GM18517 (cell line): Measurements from ENCODE around the gene RASGRF1.
A peak's percentile ranks its signal among the peaks of the same experiment; 100 is the strongest.
"Not testable (repeated sequence)": the region's sequence is repeated elsewhere in the genome, so short reads cannot be mapped to it uniquely, and the experiment has no call there.

Experiments
- ATAC-seq: cut with Tn5 transposase; IDR thresholded peaks from one replicate; pipeline ENCODE4 v1.9.1; 2021; ENCODE audit warnings: mild to moderate bottlenecking, moderate library complexity; ENCODE audit not compliant: unreplicated experiment

RASGRF1 gene

GRCh38 chr15:79015416-79015815, 75.2 kb downstream of the RASGRF1 start:
- no peak for ATAC-seq

- no peak for ATAC-seq
These were observed 80.3 kb downstream of the RASGRF1 start for GRCh38 chr15:79010278-79010677.

- ATAC-seq = no peak
These were observed 81.2 kb downstream of the RASGRF1 start for GRCh38 chr15:79009379-79009778.

DNA sequence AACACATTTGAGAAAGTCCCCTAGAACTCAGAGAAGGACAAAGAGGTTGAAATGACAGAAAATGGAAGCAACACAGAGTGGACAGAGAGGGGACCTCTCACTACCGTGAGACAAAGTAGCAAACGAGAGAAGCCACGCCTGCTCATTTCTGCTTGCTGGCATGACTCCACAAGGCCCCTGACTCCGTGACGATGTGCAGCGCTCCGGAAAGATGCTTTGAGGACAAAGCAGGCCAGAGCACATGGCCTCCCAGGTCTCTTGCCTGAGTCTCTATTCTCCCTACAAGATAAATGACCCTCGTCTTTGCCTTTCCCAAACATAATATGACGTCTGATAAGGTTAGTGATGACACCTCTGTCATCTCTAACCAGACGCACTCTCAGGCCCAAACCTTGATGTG, 81.9 kb downstream of the RASGRF1 start:
- no peak for ATAC-seq

- no peak for ATAC-seq
These were observed 83.5 kb downstream of the RASGRF1 start for GRCh38 chr15:79007066-79007465.

DNA sequence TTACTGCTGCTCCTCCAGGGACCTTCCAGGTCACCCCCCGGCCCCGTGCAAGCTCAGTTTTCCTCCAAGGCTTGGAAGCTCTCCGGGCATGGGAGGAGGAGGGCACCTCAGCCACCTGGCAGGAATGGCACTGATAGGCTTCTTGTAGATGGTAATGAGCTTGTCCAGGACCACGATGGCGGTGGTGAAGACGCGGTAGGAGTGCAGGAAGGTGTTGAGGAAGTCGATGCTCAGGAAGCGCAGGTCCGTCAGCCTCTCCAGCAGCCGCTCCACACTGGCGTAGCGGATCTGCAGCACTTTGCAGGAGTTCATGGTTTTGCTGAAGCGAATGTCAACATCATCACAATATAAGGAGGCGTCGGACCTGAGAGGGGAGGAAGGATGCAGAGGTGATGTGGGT, 84.5 kb downstream of the RASGRF1 start:
- no peak for ATAC-seq

DNA sequence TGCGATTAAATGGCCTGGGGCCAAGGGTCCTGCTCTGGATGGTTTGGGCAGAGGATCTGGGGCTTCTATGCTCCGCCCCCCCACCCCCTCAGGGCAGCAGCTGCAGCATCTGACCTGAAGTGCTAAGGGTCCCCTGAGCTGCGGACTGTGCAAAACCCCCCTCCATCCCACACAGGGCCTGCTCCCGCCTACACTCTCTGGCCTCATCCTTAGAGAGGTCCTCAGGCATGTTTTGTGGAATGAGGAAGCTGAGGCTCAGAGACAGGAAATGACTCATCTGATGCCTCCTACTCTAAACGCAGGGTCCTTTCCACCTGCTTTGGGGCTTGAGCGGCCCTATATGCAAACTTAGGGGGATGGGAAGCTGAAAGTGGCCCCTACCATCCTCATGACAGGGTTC, 86.2 kb downstream of the RASGRF1 start:
- ATAC-seq = peak; percentile 92

DNA sequence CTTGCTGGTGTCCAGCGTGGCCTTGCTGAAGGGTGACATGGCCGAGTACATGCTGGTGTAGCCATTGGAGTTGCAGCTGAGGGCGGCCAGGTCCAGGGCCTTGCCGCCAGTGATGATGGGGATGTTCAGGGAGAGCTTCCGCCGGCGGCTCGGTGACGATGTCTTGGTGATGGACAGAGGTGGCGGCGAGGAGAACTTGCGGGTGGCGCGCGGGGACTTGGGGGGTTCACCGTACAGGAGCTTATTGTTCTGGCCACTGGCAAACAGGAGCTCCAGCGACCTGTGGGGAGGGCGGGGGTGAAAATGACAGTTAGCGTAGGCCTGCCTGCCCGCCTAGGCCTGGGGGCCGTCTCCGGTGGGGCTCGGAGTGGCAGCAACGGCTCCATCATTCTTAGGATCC, 86.7 kb downstream of the RASGRF1 start:
- ATAC-seq = no peak

- no peak for ATAC-seq
These were observed 87.3 kb downstream of the RASGRF1 start for GRCh38 chr15:79003301-79003700.

- no peak for ATAC-seq
These were observed 88.0 kb downstream of the RASGRF1 start for GRCh38 chr15:79002581-79002980.

GRCh38 chr15:78999636-79000035, 90.9 kb downstream of the RASGRF1 start:
- ATAC-seq = no peak

GRCh38 chr15:78998526-78998925, 92.1 kb downstream of the RASGRF1 start:
- no peak for ATAC-seq

- no peak for ATAC-seq
These were observed 92.5 kb downstream of the RASGRF1 start for GRCh38 chr15:78997981-78998499.

- ATAC-seq = no peak
These were observed 93.7 kb downstream of the RASGRF1 start for GRCh38 chr15:78996894-78997275.

DNA sequence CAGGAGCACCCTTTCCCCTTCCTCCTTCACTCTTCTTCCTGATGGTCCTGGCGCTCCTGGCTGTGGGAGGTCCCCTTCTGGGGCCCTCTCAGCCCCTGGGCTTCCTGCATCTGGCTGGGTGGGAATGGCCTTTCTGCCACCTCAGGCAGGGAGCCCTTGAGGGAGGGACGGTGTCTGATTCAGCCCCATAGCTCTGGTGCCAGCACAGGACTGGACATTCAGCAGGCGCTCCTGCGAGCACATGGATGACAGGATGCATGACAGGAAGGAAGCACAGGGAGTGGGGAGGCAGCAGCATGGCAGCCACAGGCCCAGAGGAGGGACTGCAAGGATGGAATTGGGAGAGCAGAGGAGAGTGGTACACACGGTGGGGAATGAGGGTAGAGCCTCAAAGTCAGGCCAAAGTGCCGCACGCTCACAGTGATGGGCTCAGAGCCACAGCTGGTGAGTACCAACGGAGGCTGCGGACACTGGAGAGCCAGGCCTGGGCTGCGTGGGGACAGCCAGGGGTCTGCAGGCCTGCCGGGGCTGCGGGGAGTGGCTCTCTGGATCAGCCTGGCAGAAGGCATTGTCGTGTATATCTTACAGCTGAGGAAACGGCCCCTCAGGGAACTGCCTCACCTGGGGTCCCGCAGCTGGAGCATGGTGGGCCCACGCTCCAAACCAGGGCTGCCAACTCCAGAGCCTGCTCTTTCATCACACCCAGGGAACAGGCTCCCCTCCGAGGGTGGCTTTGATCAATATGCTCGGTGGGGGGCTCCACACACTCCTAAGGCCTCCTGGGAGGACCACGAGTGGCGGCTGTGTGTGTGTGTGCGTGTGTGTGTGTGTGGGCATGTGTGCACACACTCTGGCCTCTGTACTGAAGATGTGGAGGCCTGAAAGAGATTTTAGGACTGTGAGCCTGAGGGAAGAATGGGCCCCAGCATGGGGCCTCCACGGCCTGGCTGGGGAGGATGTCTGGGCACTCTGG, 94.4 kb downstream of the RASGRF1 start:
- no peak for ATAC-seq

DNA sequence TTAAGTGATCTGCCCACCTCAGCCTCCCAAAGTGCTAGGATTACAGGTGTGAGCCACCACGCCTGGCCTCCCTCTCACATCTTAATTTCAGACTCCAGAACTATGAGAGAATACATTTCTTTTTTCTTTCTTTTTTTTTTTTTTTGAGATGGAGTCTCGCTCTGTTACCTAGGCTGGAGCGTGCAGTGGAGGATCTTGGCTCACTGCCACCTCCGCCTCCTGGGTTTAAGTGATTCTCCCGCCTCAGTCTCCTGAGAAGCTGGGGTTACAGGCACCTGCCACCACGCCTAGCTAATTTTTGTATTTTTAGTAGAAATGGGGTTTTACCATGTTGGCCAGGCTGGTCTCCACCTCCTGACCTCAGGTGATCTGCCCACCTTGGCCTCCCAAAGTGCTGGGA, 95.4 kb downstream of the RASGRF1 start:
- ATAC-seq = not testable (repeated sequence)

- ATAC-seq = no peak
These were observed 96.5 kb downstream of the RASGRF1 start for GRCh38 chr15:78993931-78994530.

GRCh38 chr15:78993257-78993930, 97.2 kb downstream of the RASGRF1 start:
- ATAC-seq = no peak

- ATAC-seq = no peak
These were observed 97.9 kb downstream of the RASGRF1 start for GRCh38 chr15:78992416-78993256.

DNA sequence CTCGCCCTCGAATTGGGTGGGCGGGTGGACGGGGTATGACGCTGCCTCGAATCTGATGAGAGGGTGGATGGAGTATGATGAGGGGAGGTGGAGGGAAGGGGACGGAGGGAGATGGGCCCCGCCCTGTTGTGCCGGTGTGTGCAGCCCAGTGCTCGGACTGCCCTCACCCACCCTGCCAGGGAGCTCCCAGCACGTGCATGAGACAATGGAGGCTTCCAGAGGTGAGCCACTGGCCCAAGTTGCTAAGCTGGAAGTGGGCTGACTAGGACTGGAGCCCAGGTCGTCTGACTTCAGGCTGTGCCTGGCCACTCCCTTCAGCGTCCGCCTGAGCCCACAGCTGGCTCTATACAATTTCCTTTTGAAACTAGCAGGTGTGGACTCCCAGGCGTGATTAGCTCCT, 98.7 kb downstream of the RASGRF1 start:
- ATAC-seq = no peak

- no peak for ATAC-seq
These were observed 99.1 kb downstream of the RASGRF1 start for GRCh38 chr15:78991476-78991875.
